NCI-H510A (cell line): Measurements from ENCODE around the gene FERMT2.
"Not testable (repeated sequence)": the region's sequence is repeated elsewhere in the genome, so short reads cannot be mapped to it uniquely, and the experiment has no call there.

Experiments
- DNase-seq: peaks from one replicate; lab custom pipeline; 2025; lab: John Stamatoyannopoulos, UW

The FERMT2 gene

GRCh38 chr14:52900731-52901130 lies 50.1 kb downstream of the FERMT2 start:
- no peak for DNase-seq

- DNase-seq: no peak
Observed at GRCh38 chr14:52898496-52898895, 52.4 kb downstream of the FERMT2 start.

- DNase-seq: no peak
Observed at GRCh38 chr14:52895000-52895399, 55.9 kb downstream of the FERMT2 start.

GRCh38 chr14:52891800-52892199 lies 59.0 kb downstream of the FERMT2 start:
- DNase-seq: no peak

- no peak for DNase-seq
Observed at GRCh38 chr14:52888839-52889838, 61.7 kb downstream of the FERMT2 start.

- DNase-seq: no peak
Observed at GRCh38 chr14:52888159-52888558, 62.7 kb downstream of the FERMT2 start.

- no peak for DNase-seq
Observed at GRCh38 chr14:52885230-52885629, 65.6 kb downstream of the FERMT2 start.

- no peak for DNase-seq
Observed at GRCh38 chr14:52883658-52884057, 67.2 kb downstream of the FERMT2 start.

GRCh38 chr14:52882824-52883223 lies 68.0 kb downstream of the FERMT2 start:
- no peak for DNase-seq

- no peak for DNase-seq
Observed at GRCh38 chr14:52879958-52880357, 70.9 kb downstream of the FERMT2 start.

GRCh38 chr14:52878946-52879345 lies 71.9 kb downstream of the FERMT2 start:
- DNase-seq: no peak

GRCh38 chr14:52878469-52878868 lies 72.4 kb downstream of the FERMT2 start:
- no peak for DNase-seq

GRCh38 chr14:52877628-52878027 lies 73.2 kb downstream of the FERMT2 start:
- DNase-seq: no peak

- DNase-seq: no peak
Observed at GRCh38 chr14:52876806-52877205, 74.0 kb downstream of the FERMT2 start.

GRCh38 chr14:52876311-52876710 lies 74.5 kb downstream of the FERMT2 start:
- DNase-seq: no peak

- no peak for DNase-seq
Observed at GRCh38 chr14:52875707-52876106, 75.1 kb downstream of the FERMT2 start.

GRCh38 chr14:52874389-52874788 lies 76.5 kb downstream of the FERMT2 start:
- DNase-seq: no peak

GRCh38 chr14:52873694-52874093 lies 77.2 kb downstream of the FERMT2 start:
- DNase-seq: no peak

- DNase-seq: no peak
Observed at GRCh38 chr14:52873065-52873464, 77.8 kb downstream of the FERMT2 start.

GRCh38 chr14:52871606-52872005 lies 79.2 kb downstream of the FERMT2 start:
- no peak for DNase-seq

GRCh38 chr14:52868911-52869618 lies 81.8 kb downstream of the FERMT2 start:
- DNase-seq: no peak

- DNase-seq: not testable (repeated sequence)
Observed at GRCh38 chr14:52864893-52865292, 86.0 kb downstream of the FERMT2 start.

- no peak for DNase-seq
Observed at GRCh38 chr14:52863334-52863700, 87.5 kb downstream of the FERMT2 start.
